ENCODE measurements around the gene HYAL3. TPM values are rescaled to one million over a fixed set of nuclear protein-coding genes. Genes with fewer than 3 reads are reported as not detected.
A peak's percentile ranks its signal among the peaks of the same experiment; 100 is the strongest.

The HYAL3 gene
- total and polyA plus RNA-seq, 2 of the 8 experiments (the other 6 are each of a cell fraction or from before 2014, with no cell fraction given) = 3.2 to 12.2 TPM

DNA sequence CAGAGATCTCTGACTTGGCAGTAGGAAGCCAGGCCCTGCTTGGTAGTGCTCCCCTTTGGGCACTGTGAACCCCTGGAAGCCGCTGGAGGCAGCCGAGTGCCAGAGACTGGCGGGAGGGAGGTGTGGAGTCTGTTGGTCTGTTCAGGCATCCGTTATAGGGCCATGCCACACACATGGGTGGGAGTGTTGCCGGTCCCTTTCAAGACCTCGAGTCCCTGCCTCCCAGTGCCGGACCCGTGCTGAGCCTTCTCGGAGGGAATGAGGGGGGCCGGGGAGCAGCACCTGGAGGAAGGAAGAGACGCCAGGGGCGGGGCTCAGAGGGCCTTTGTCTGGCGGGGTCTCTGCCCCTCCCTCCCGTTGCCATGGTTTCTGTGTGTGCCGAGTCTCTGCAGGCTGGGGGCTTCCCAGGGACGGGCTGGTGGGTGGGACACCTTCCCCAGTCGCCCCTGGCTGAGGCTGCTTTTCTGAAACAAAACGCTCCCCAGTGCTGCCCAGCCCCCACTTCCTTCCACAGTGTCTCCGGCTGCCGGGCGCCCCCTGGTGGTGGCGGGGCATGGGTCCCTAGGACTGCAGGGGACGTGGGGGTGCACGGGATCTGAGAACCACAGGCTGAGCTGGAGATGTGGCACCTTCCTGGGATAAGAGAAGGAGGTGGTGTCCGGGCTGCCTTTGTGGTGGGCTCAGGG lies 53.2 kb downstream of the HYAL3 start (continued):
- peak; percentile 92 to 96 for TF ChIP-seq HDAC2 (IDR thresholded peaks at IDR 0.05; ENCODE audit: borderline replicate concordance in 1 of 2, low read depth in 2 of 2, low read length in 2 of 2)
- TF ChIP-seq SP1 (IDR thresholded peaks at IDR 0.05; ENCODE audit: low read depth, low read length) = peak; percentile 66; the same call in 1 of the 2 replicates
- TF ChIP-seq HDAC6 (IDR thresholded peaks at IDR 0.05; ENCODE audit: low read depth, low read length) = no peak
- peak; percentile 62; the same call in 1 of the 2 replicates for TF ChIP-seq CREB1 (IDR thresholded peaks at IDR 0.05)
- no peak for TF ChIP-seq BCL11A (IDR thresholded peaks at IDR 0.05; ENCODE audit: low read depth in 2 of 2, low read length in 2 of 2)
- 0 out of 2 replicates have a peak, but pooled peaks have one; percentile 44 for TF ChIP-seq POU5F1 (IDR thresholded peaks at IDR 0.05; ENCODE audit: low read depth, low read length)
- no peak for TF ChIP-seq KDM5A (IDR thresholded peaks at IDR 0.05; ENCODE audit: low read length)
- TF ChIP-seq TAF7 (optimal IDR thresholded peaks at IDR 0.05; ENCODE audit: borderline replicate concordance, low read depth, low read length) = peak; percentile 36
- no peak for TF ChIP-seq SUZ12 (IDR thresholded peaks at IDR 0.05; ENCODE audit: low read length)
- TF ChIP-seq, protein P1, sequence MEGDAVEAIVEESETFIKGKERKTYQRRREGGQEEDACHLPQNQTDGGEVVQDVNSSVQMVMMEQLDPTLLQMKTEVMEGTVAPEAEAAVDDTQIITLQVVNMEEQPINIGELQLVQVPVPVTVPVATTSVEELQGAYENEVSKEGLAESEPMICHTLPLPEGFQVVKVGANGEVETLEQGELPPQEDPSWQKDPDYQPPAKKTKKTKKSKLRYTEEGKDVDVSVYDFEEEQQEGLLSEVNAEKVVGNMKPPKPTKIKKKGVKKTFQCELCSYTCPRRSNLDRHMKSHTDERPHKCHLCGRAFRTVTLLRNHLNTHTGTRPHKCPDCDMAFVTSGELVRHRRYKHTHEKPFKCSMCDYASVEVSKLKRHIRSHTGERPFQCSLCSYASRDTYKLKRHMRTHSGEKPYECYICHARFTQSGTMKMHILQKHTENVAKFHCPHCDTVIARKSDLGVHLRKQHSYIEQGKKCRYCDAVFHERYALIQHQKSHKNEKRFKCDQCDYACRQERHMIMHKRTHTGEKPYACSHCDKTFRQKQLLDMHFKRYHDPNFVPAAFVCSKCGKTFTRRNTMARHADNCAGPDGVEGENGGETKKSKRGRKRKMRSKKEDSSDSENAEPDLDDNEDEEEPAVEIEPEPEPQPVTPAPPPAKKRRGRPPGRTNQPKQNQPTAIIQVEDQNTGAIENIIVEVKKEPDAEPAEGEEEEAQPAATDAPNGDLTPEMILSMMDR (IDR thresholded peaks at IDR 0.05; ENCODE audit: control extremely low read depth in 1 of 3, insufficient read depth in 1 of 3, low read depth in 1 of 3, low read length in 3 of 3) = peak in 2 of 3 experiments; percentile 91 to 97; a peak in 3 of 4 replicates
- no peak for TF ChIP-seq PHF8 (conservative IDR thresholded peaks at IDR 0.05; ENCODE audit: low read depth, low read length)
- no peak; the same call in 1 of the 2 replicates for TF ChIP-seq TCF12 (IDR thresholded peaks at IDR 0.05; ENCODE audit: low read depth, low read length)
- TF ChIP-seq RBBP5 (IDR thresholded peaks at IDR 0.05; ENCODE audit: borderline replicate concordance, low read depth, low read length) = no peak
- no peak for TF ChIP-seq JUN (IDR thresholded peaks at IDR 0.05; ENCODE audit: low read depth, low read length)
- TF ChIP-seq JUND (IDR thresholded peaks at IDR 0.05; ENCODE audit: low read length) = peak; percentile 44; the same call in 1 of the 2 replicates
- TF ChIP-seq SIN3A (conservative IDR thresholded peaks at IDR 0.05 in 1 of 2, IDR thresholded peaks at IDR 0.05 in 1 of 2; ENCODE audit: low read depth in 1 of 2, low read length in 2 of 2) = peak; percentile 77 to 88; a peak in 3 of 4 replicates
- TF ChIP-seq TAF1 (IDR thresholded peaks at IDR 0.05; ENCODE audit: low read depth, low read length) = no peak
- TF ChIP-seq, protein P2, sequence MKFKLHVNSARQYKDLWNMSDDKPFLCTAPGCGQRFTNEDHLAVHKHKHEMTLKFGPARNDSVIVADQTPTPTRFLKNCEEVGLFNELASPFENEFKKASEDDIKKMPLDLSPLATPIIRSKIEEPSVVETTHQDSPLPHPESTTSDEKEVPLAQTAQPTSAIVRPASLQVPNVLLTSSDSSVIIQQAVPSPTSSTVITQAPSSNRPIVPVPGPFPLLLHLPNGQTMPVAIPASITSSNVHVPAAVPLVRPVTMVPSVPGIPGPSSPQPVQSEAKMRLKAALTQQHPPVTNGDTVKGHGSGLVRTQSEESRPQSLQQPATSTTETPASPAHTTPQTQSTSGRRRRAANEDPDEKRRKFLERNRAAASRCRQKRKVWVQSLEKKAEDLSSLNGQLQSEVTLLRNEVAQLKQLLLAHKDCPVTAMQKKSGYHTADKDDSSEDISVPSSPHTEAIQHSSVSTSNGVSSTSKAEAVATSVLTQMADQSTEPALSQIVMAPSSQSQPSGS (IDR thresholded peaks at IDR 0.05; ENCODE audit: low read length) = no peak

Data from H1 (cell line).